ENCODE measurements around the gene ARTN. TPM values are rescaled to one million over a fixed set of nuclear protein-coding genes. Genes with fewer than 3 reads are reported as not detected.
A peak's percentile ranks its signal among the peaks of the same experiment; 100 is the strongest.

Gene ARTN
- total and polyA plus RNA-seq, 2 experiments from 2014 or later, result 2.1 TPM; not detected in 1

DNA sequence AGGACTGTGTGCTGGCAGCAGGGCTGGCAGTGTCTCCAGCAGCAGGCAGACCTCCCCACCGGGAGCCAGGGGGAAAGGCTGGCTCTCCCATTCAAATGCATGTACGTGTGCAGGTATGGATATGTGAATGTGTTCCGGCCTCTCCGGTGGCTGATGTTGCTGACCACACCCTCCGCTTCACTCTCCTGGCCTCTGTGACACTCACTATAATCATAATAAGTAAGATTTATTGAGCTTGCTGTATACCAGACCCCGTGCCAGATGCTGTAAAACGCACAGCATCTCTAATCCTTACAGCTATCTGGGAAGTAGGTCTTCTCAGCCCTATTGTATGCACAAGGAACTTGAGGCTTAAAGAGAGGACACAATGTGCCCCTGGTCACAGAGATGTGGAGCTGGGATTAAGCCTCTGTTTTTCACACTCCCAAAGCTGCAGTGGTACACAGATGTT lies 20.5 kb upstream of the ARTN start:
- 53% methylated on average over 7 of the region's 7 CpGs for WGBS (ENCODE audit: low lambda C conversion rate, missing lambda C conversion rate)
- peak overlapping the region; percentile 20 for H3K4me2 ChIP-seq

DNA sequence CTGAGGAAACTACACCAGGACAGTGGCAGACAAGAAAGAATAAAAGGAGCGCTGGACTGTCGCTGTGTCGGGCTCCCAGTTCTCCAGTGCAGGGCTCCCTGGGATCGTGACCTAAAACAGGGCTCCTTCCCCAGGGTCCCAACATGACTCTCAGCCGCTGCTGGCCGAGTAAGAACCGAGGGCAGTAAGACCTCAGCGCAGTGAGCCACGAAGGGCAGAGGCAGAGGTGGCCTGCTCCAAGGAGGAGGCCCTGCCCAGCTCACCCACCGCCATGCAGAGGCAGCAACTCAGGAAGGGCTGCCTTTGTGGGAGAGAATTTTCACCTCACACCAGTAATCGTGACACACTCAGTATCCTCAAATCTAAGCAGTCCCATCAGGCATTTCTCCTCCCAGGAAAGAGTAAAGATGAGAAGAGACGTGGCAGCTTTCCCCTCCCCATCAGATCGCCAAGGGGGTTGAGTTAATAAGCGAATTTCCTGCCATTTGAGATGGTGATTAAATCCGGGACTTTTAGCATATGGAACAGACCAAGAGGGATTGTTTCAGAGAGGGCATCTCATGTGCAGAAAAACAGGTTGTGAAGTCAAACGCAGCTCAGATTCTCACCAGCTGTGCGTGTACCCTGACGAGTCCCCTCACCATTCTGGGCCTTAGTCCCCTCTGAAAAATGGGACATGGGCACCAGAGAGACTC lies 19.8 kb upstream of the ARTN start:
- H3K9me2 ChIP-seq (replicated peaks; ENCODE audit: insufficient read depth), result no peaks in the 10 kb centered on the region
- TF ChIP-seq, protein P1, sequence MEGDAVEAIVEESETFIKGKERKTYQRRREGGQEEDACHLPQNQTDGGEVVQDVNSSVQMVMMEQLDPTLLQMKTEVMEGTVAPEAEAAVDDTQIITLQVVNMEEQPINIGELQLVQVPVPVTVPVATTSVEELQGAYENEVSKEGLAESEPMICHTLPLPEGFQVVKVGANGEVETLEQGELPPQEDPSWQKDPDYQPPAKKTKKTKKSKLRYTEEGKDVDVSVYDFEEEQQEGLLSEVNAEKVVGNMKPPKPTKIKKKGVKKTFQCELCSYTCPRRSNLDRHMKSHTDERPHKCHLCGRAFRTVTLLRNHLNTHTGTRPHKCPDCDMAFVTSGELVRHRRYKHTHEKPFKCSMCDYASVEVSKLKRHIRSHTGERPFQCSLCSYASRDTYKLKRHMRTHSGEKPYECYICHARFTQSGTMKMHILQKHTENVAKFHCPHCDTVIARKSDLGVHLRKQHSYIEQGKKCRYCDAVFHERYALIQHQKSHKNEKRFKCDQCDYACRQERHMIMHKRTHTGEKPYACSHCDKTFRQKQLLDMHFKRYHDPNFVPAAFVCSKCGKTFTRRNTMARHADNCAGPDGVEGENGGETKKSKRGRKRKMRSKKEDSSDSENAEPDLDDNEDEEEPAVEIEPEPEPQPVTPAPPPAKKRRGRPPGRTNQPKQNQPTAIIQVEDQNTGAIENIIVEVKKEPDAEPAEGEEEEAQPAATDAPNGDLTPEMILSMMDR (IDR thresholded peaks at IDR 0.05; ENCODE audit: poor library complexity), result no peak
- TF ChIP-seq EZH2 (IDR thresholded peaks at IDR 0.05; ENCODE audit: borderline replicate concordance) (no peak), EZH2phosphoT487 (IDR thresholded peaks at IDR 0.05; ENCODE audit: low read depth, severe bottlenecking, unreplicated experiment) (no peak)
- WGBS (ENCODE audit: low lambda C conversion rate, missing lambda C conversion rate), result 68% methylated on average over 18 of the region's 18 CpGs
- H3K4me2 ChIP-seq, result peak overlapping the region; percentile 20
- no peaks in the 10 kb centered on the region for H3K36me3 ChIP-seq (replicated peaks; ENCODE audit: insufficient read depth, low read depth)
- H3K79me2 ChIP-seq, result no peaks in the 10 kb centered on the region
- H3K4me1 ChIP-seq (ENCODE audit: insufficient read depth), result peaks cover 16% of the 10 kb centered on the region
- no peak overlapping the region for H3K4me3 ChIP-seq
- DNase-seq (ENCODE audit: low spot score), result no peak
- H3K9me3 ChIP-seq (ENCODE audit: low read depth), result no peaks in the 10 kb centered on the region
- H3K27me3 ChIP-seq, result no peaks in the 10 kb centered on the region
- no peaks in the 10 kb centered on the region for H4K20me1 ChIP-seq (ENCODE audit: insufficient read depth, poor library complexity, severe bottlenecking)
- no peak overlapping the region for H2AFZ ChIP-seq
- H3K27ac ChIP-seq, result peak overlapping the region; percentile 90

More for the DNA sequence above, 20.5 kb upstream of the ARTN start:
- Histone ChIP-seq H3K9me2 (replicated peaks; ENCODE audit: insufficient read depth) (no peaks in the 10 kb centered on the region), H3K9me3 (ENCODE audit: low read depth) (no peaks in the 10 kb centered on the region), H2AFZ (no peak overlapping the region), H3K27me3 (no peaks in the 10 kb centered on the region), H3K36me3 (replicated peaks; ENCODE audit: insufficient read depth, low read depth) (no peaks in the 10 kb centered on the region), H3K79me2 (no peaks in the 10 kb centered on the region), H3K27ac (peak overlapping the region; percentile 90), H3K4me3 (no peak overlapping the region), H4K20me1 (ENCODE audit: insufficient read depth, poor library complexity, severe bottlenecking) (no peaks in the 10 kb centered on the region), H3K4me1 (ENCODE audit: insufficient read depth) (peaks cover 16% of the 10 kb centered on the region)
- DNase-seq (ENCODE audit: low spot score), result no peak
- TF ChIP-seq, protein P1 (IDR thresholded peaks at IDR 0.05; ENCODE audit: poor library complexity), result no peak
- no peak for TF ChIP-seq EZH2 (IDR thresholded peaks at IDR 0.05; ENCODE audit: borderline replicate concordance)
- no peak for TF ChIP-seq EZH2phosphoT487 (IDR thresholded peaks at IDR 0.05; ENCODE audit: low read depth, severe bottlenecking, unreplicated experiment)

DNA sequence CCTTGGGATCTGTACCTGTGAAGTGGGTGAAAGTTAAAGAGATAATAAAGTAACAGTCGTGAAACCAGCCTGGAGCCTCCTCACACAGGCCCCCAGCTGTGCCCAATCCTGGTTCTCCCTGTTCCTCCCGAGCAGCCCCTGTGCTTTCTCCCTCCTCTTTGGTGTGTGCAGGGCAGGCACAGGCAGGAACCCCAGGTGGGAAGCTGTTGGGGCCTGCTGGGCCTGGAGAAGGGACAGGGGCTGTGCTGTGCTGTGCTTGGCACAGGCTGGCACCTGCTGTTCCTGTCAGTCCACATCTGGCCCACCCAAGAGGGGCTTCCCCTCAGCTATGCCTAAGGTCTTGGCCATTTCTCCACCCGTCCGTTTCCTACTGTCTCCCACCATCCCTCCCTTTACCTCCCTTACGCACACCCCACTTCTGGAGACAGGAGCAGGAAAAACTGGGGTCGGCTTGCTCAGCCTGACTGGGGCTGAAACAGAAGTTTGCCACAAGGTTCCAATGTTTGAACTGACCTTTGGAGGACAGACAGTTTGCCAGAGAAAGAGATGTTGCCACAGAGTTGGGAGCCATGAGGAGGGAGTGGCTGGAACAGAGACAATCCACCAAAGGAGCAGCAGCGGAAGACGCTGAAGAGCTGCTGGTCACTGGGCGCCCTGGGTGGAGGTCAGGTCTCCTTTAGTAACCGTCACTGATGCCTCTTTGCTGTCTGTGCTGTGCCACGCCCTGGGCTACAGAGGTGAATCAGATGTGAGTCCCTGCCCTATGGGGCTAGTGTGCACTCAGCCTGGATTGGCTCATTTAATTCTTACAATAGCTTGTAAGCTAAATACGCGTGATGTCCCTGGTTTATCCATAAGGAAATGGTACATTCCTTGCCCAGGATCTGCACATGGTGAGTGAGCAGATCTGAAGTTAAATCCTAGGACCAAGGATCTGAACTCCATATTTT lies 18.8 kb upstream of the ARTN start:
- Histone ChIP-seq H3K27me3 (no peaks in the 10 kb centered on the region), H3K9me3 (ENCODE audit: low read depth) (no peaks in the 10 kb centered on the region), H3K4me3 (no peak overlapping the region), H3K79me2 (no peaks in the 10 kb centered on the region), H3K4me1 (ENCODE audit: insufficient read depth) (peaks cover 16% of the 10 kb centered on the region), H3K36me3 (replicated peaks; ENCODE audit: insufficient read depth, low read depth) (no peaks in the 10 kb centered on the region), H2AFZ (no peak overlapping the region), H3K9me2 (replicated peaks; ENCODE audit: insufficient read depth) (no peaks in the 10 kb centered on the region), H4K20me1 (ENCODE audit: insufficient read depth, poor library complexity, severe bottlenecking) (no peaks in the 10 kb centered on the region), H3K27ac (peak overlapping the region; percentile 90), H3K4me2 (no peak overlapping the region)
- TF ChIP-seq, protein P1 (IDR thresholded peaks at IDR 0.05; ENCODE audit: poor library complexity), result no peak
- no peak for TF ChIP-seq EZH2phosphoT487 (IDR thresholded peaks at IDR 0.05; ENCODE audit: low read depth, severe bottlenecking, unreplicated experiment)
- no peak for TF ChIP-seq EZH2 (IDR thresholded peaks at IDR 0.05; ENCODE audit: borderline replicate concordance)
- WGBS (ENCODE audit: low lambda C conversion rate, missing lambda C conversion rate), result 89% methylated on average over 13 of the region's 13 CpGs
- no peak for DNase-seq (ENCODE audit: low spot score)
